Spleen (tissue), 11 donors: ENCODE results near the gene KIF17. TPM values are rescaled to one million over a fixed set of nuclear protein-coding genes. Genes with fewer than 3 reads are reported as not detected.

Experiments used
- DNase-seq: peaks from one replicate; pipeline ENCODE4 v3.0.0-alpha.2; 2020
- H3K27ac ChIP-seq, 8 donors: fragments of 200-600 bp; sonication (generic) in 7 of 8; 1 replicate in 4 of 8; 2 replicates in 4 of 8; pipeline versions ENCODE4 v1.5.0 to v1.8.0; 2016 to 2021; ENCODE audit warnings: inconsistent platforms in 4 of 8, mild to moderate bottlenecking in 4 of 8, moderate library complexity in 1 of 8
- H3K27me3 ChIP-seq, 7 donors: fragments of 200-600 bp; sonication (generic) in 6 of 7; replicated peaks in 1 of 7; 1 replicate in 4 of 7; 2 replicates in 3 of 7; pipeline versions ENCODE4 v1.5.0 to v1.8.0; 2016 to 2021; ENCODE audit warnings: inconsistent platforms in 3 of 7, mild to moderate bottlenecking in 1 of 7
- H3K36me3 ChIP-seq, 6 donors: fragments of 200-600 bp; sonication (generic) in 5 of 6; 1 replicate in 4 of 6; 2 replicates in 2 of 6; pipeline versions ENCODE4 v1.5.0 to v1.8.0; 2016 to 2021; ENCODE audit warnings: inconsistent platforms in 2 of 6
- H3K4me1 ChIP-seq, 6 donors: fragments of 200-600 bp; sonication (generic) in 5 of 6; 1 replicate in 3 of 6; 2 replicates in 3 of 6; pipeline versions ENCODE4 v1.5.0 to v1.8.0; 2016 to 2021; ENCODE audit warnings: inconsistent platforms in 3 of 6
- H3K4me3 ChIP-seq, 8 donors: fragments of 200-600 bp; sonication (generic) in 7 of 8; 1 replicate in 4 of 8; 2 replicates in 4 of 8; pipeline versions ENCODE4 v1.5.0 to v1.8.0; 2016 to 2021; ENCODE audit warnings: inconsistent platforms in 4 of 8, mild to moderate bottlenecking in 4 of 8, moderate library complexity in 2 of 8
- H3K9me3 ChIP-seq, 8 donors: fragments of 200-600 bp; sonication (generic) in 7 of 8; 1 replicate in 4 of 8; 2 replicates in 4 of 8; pipeline versions ENCODE4 v1.5.0 to v1.8.0; 2016 to 2021; ENCODE audit warnings: inconsistent platforms in 4 of 8
- POLR2A ChIP-seq, 3 donors: fragments of 450-650 bp; IDR thresholded peaks; one replicate each; pipeline ENCODE4 v1.5.1; 2017; ENCODE audit warnings: antibody characterized with exemption in 3 of 3, mild to moderate bottlenecking in 1 of 3
- POLR2AphosphoS5 ChIP-seq, 3 donors: sonication (generic); formaldehyde crosslinking; IDR thresholded peaks; one replicate each; pipeline ENCODE4 v1.5.1; 2017; ENCODE audit warnings: antibody characterized with exemption in 3 of 3
- WGBS, 5 donors: extraction: QIAGEN DNeasy Blood & Tissue Kit in 3 of 5; methylation state at CpG; one replicate each; pipeline versions ENCODE4 v1.1.5 to v1.1.7; 2013 to 2018; 5-methylcytosine and 5-hydroxymethylcytosine counted together
- intact Hi-C: fragments of 100-400 bp; cut with DNase I; formaldehyde crosslinking; loops from one replicate; pipeline ENCODE4 v1.15.0; 2023; ENCODE audit warnings: low total_unique reads
- polyA plus RNA-seq, 3 donors: library from polyadenylated mRNA; stranded (reverse); fragments of 200-250 nt; gene quantifications; one replicate each; pipeline ENCODE4 v1.2.1, GENCODE V29; 2013
- total RNA-seq, 7 donors: library from RNA; depleted of rRNA in 3 of 7; stranded (reverse); fragments of >200 nt in 3 of 7; fragmentation: NEBNext Ultra II Directional in 4 of 7; extraction: Animal tissue kit (Norgen Biotek cat#: 25700) in 4 of 7; gene quantifications; one replicate each; pipeline versions ENCODE4 v1.1.0 to v1.2.1, GENCODE V29; 2016 to 2021
- TF ChIP-seq, protein P1 (sequence below), 11 experiments: fragments of 200-600 bp in 7 of 11; fragments of 450-650 bp in 4 of 11; sonication (generic) in 4 of 11; IDR thresholded peaks in 8 of 11; conservative IDR thresholded peaks in 3 of 11; 1 replicate in 7 of 11; 2 replicates in 4 of 11; pipeline versions ENCODE4 v1.4.0 to v1.8.0; 2016 to 2021; ENCODE audit warnings: antibody characterized with exemption in 11 of 11, inconsistent platforms in 4 of 11, mild to moderate bottlenecking in 1 of 11
- donor health status: healthy with polysubstance abuse.
- donor health status: DM: no; HTN: no; CAD: no; lungs with moderate emphysema.
- donor health status: DM: no; HTN: no; CAD: no.
- donor health status: Bipolar disorder and iron deficiency.
- donor health status: healthy.
- donor health status: DM: no; HTN: no; CAD: no.
- donor health status: DM: yes; HTN: yes; CAD: no.

The KIF17 gene
- total and polyA plus RNA-seq, 10 donors: 8.3 to 82.2 (median 47.6) TPM

DNA sequence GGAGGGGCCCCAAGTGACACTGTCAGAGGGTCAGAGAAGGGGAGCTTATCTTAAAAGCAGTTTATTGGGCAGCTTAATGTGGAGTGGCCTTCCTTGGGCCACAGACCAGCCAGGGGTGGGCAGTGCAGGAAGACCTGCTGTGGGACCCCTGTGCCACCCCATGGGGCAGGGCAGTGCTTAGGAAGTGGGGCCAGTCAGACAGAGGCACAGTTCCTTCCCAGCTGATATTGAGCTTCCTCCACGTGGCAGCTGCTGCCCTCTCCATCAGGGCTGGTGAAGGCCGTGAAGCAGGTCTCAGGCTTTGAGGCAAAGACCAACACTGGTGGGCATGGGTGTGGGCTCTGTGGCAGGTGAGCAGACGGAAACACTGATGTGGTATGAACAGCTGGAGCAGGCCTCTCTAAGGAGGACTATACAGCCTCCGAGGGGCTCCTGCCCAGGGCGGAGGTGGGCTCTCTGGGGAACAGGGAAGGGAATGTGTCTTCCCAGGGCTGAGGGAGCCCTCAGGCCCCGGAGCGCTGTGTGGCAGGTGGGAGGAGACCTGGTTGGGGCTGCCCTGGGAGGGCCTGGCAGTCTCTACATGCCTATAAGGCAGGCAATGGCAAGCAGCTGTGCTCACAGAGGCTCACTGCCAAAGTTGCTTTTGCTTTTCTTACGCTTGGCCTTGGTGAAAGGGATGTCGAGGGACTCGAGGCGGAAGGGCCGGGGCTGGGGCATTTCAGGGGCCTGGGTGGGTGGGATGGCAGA is 53.7 kb downstream of the KIF17 start:
- Histone ChIP-seq H3K9me3 (no peaks in the 10 kb centered on the region), H3K4me1 (peaks cover 21 to 77% (median 50%) of the 10 kb centered on the region in 6 donors), H3K36me3 (peaks cover 0 to 29% (median 0%) of the 10 kb centered on the region in 6 donors), H3K27me3 (no peaks in the 10 kb centered on the region), H3K27ac (peak overlapping the region in 7 of 8 donors; percentile 55 to 92 (median 88)), H3K4me3 (peak overlapping the region in 1 of 8 donors; percentile 5)
- WGBS, 5 donors: 67 to 88% (median 68%) methylated on average over 10 to 12 of the region's 12 CpGs
- TF ChIP-seq POLR2AphosphoS5 (IDR thresholded peaks at IDR 0.05) (peak; percentile 87 to 92 (median 89)), POLR2A (IDR thresholded peaks at IDR 0.05) (no peak)
- TF ChIP-seq, protein P1, sequence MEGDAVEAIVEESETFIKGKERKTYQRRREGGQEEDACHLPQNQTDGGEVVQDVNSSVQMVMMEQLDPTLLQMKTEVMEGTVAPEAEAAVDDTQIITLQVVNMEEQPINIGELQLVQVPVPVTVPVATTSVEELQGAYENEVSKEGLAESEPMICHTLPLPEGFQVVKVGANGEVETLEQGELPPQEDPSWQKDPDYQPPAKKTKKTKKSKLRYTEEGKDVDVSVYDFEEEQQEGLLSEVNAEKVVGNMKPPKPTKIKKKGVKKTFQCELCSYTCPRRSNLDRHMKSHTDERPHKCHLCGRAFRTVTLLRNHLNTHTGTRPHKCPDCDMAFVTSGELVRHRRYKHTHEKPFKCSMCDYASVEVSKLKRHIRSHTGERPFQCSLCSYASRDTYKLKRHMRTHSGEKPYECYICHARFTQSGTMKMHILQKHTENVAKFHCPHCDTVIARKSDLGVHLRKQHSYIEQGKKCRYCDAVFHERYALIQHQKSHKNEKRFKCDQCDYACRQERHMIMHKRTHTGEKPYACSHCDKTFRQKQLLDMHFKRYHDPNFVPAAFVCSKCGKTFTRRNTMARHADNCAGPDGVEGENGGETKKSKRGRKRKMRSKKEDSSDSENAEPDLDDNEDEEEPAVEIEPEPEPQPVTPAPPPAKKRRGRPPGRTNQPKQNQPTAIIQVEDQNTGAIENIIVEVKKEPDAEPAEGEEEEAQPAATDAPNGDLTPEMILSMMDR (IDR thresholded peaks at IDR 0.05 in 8 of 11, conservative IDR thresholded peaks at IDR 0.05 in 3 of 11): no peak
- peak; percentile 83 for DNase-seq
- intact Hi-C loops: no loop called here

DNA sequence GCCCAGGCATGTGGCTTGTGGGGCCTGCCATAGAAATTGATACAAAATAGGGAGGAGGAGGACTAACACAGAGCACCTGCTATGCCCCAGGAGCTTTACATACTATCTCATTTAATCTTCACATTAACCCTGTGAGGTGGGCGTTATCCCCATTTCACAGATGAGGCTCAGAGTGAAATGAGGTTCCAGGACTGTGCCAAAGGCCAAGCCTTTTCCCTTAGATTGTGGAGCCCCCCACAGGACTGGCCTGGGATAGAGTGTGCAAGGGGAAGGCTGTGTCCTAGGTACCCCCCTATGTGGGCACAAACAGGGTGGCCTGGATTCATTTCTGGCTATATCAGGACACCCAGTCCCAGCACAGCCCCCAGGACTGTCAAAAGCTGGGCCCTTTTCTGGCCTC is 54.4 kb downstream of the KIF17 start:
- Histone ChIP-seq H3K36me3 (peaks cover 0 to 30% (median 1%) of the 10 kb centered on the region in 6 donors), H3K27me3 (no peaks in the 10 kb centered on the region), H3K4me3 (no peak overlapping the region), H3K9me3 (no peaks in the 10 kb centered on the region), H3K4me1 (peaks cover 26 to 85% (median 55%) of the 10 kb centered on the region in 6 donors), H3K27ac (peak overlapping the region in 7 of 8 donors; percentile 55 to 92 (median 88))
- intact Hi-C loops: no loop called here
- no peak for DNase-seq
- TF ChIP-seq POLR2AphosphoS5 (IDR thresholded peaks at IDR 0.05): no peak
- TF ChIP-seq, protein P1 (IDR thresholded peaks at IDR 0.05 in 8 of 11, conservative IDR thresholded peaks at IDR 0.05 in 3 of 11): no peak
- TF ChIP-seq POLR2A (IDR thresholded peaks at IDR 0.05): no peak
- 72 to 91% (median 83%) methylated on average over 1 of the region's 1 CpG for WGBS, 5 donors

DNA sequence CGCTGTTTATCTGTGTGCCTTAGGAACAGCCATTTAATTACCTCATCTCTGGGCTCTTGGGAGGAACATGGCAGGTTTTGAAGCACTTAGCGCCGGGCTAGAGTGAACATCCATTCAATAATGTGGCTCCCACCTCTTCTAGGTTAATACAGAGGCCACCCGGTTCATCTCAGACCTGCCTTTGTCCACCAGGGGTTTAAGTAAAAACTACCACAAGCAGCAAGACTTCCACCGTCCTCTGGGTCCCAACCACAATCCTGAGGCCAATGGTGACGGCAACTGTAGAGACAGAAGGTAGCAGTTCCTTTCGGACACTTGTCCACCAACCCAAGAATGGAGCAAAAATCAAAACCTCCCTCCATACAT is 55.7 kb downstream of the KIF17 start:
- 58 to 70% (median 64%) methylated on average over 6 to 7 of the region's 7 CpGs for WGBS, 5 donors
- Histone ChIP-seq H3K36me3 (peaks cover 0 to 35% (median 14%) of the 10 kb centered on the region in 6 donors), H3K4me1 (peaks cover 26 to 96% (median 60%) of the 10 kb centered on the region in 6 donors), H3K27ac (peak overlapping the region; percentile 79 to 92 (median 88)), H3K4me3 (peak overlapping the region; percentile 81 to 99 (median 93)), H3K27me3 (no peaks in the 10 kb centered on the region), H3K9me3 (no peaks in the 10 kb centered on the region)
- TF ChIP-seq POLR2A (IDR thresholded peaks at IDR 0.05) (no peak), POLR2AphosphoS5 (IDR thresholded peaks at IDR 0.05) (no peak)
- TF ChIP-seq, protein P1 (IDR thresholded peaks at IDR 0.05 in 8 of 11, conservative IDR thresholded peaks at IDR 0.05 in 3 of 11): no peak
- intact Hi-C loops: no loop called here
- DNase-seq: no peak
